ENCODE results near the gene GSTK1. TPM values are rescaled to one million over a fixed set of nuclear protein-coding genes. Genes with fewer than 3 reads are reported as not detected.

The GSTK1 gene
- total RNA-seq, 1 experiment from 2014 or later, result 35.6 TPM

- 0 out of 2 replicates have a peak, but pooled peaks cover 2% of the 10 kb centered on the region for H3K36me3 ChIP-seq
- no peaks in the 10 kb centered on the region for H3K4me1 ChIP-seq
- H3K27me3 ChIP-seq, result no peaks in the 10 kb centered on the region
- no peaks in the 10 kb centered on the region for H3K9me3 ChIP-seq (replicated peaks)
- H3K4me3 ChIP-seq, result no peak overlapping the region
- DNase-seq, result no peak
- H3K27ac ChIP-seq, result no peak overlapping the region
Observed at GRCh38 chr7:143272871-143273270, 9.6 kb downstream of the GSTK1 start.

DNA sequence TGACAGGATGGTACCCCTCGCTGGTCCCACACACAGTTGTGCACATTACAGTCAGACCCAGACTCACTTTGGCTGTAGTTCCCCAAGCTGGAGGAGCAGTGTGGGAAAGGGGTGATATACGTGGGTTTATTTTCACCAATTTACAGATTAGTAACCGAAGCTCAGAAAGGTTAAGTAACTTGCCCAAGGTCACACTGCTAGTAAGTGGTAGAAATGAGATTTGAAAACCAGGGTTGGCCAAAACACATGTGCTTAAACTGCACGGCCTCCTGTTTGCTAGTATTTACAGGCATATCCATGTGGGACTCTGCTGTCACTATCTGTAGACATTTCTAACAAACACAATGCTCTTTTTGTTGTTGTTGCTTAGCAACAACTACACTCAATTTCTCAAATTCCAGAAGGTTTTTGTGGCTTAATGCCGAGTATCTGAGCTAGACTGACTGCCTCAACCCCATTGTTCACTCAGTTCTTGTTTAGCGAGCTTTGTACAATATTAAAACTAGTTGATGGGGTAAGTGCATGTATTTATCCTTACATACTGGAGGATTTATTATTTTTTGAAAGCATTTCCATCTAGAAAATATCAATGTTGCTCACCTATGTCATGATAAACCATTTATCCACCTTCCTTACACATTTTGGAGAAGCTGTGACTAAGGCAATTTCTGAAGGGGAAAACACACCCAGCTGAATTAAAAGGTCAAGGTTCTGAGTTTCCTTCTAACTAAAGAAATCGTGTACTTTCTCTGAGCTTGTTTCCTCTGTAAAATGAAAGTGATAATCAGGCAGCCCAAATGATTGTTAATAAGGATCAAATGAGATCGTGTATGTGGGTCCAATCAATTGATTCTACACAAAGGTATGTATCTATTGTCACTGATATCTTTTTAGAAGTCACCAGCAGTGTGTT is 16.2 kb downstream of the GSTK1 start:
- Histone ChIP-seq H3K4me1 (peaks cover 29% of the 10 kb centered on the region), H3K9me3 (replicated peaks) (no peaks in the 10 kb centered on the region), H3K36me3 (no peaks in the 10 kb centered on the region), H3K27me3 (no peaks in the 10 kb centered on the region), H3K27ac (peak overlapping the region; percentile 30), H3K4me3 (no peak overlapping the region)
- DNase-seq, result peak; percentile 40 to 68

DNA sequence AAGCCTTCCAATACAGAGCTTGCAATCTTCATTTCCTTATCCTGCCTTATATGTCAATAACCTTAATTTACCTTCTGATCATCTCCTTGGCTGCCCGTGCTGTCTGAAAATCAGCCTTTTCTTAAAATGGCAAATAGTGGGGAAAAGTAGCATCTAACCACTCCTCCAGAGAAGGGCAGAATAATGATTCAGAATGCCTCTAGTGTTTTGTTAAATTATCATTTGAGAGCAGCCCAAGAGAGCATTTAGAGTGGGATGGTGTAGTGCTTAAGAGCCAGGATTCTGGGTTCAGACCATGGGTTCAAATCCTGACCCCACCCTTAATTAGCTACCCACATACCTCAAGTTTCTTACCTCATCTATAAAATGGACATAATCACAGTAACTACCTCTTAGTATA is 16.9 kb downstream of the GSTK1 start:
- Histone ChIP-seq H3K9me3 (replicated peaks) (no peaks in the 10 kb centered on the region), H3K36me3 (no peaks in the 10 kb centered on the region), H3K27me3 (no peaks in the 10 kb centered on the region), H3K4me3 (no peak overlapping the region), H3K27ac (peak overlapping the region; percentile 30; the same call in 1 of the 2 replicates), H3K4me1 (peaks cover 29% of the 10 kb centered on the region)
- no peak for DNase-seq

DNA sequence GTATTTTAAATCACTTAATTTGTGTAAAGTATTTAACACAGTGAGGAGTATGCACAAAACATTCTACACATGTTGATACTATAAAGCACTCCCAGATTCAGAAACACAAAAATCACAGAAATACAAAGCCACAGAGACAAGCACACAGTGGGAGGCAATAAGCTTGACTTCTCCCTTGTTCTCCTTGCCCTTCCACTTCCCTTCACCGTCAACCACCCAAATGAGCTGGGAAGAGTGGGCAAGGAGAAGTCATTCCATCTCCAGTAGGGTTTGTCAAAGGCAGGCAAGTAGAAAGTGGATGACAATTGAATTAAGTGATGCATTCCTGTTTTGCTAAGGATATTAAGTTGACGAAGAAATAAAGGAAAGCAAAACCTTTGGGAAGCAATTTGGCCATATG is 17.3 kb downstream of the GSTK1 start:
- H3K4me3 ChIP-seq, result no peak overlapping the region
- no peak for DNase-seq
- no peaks in the 10 kb centered on the region for H3K36me3 ChIP-seq
- H3K9me3 ChIP-seq (replicated peaks), result no peaks in the 10 kb centered on the region
- no peak overlapping the region; the same call in 1 of the 2 replicates for H3K27ac ChIP-seq
- no peaks in the 10 kb centered on the region for H3K27me3 ChIP-seq
- H3K4me1 ChIP-seq, result peaks cover 29% of the 10 kb centered on the region

DNA sequence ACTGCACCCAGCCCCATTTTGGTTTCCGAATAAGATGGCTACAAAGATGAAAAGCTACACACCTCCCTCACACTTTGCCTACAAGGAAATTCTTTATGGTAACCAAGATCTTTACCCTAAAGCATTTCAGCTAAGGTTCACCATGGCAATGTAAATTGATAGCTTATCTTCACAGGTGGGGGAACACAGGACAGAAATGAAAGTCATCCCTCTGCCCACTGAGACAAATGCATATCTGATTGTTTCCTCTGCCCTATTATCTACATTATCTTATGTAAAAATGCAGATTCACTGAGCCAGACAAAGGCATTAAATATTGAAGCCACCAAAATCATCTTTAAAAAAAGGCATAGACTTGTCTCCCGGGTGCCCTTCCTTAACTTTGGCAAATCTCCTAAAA is 18.3 kb downstream of the GSTK1 start:
- Histone ChIP-seq H3K27ac (no peak overlapping the region), H3K4me1 (peaks cover 29% of the 10 kb centered on the region), H3K36me3 (no peaks in the 10 kb centered on the region), H3K9me3 (replicated peaks) (no peaks in the 10 kb centered on the region), H3K4me3 (no peak overlapping the region), H3K27me3 (no peaks in the 10 kb centered on the region)
- no peak for DNase-seq

DNA sequence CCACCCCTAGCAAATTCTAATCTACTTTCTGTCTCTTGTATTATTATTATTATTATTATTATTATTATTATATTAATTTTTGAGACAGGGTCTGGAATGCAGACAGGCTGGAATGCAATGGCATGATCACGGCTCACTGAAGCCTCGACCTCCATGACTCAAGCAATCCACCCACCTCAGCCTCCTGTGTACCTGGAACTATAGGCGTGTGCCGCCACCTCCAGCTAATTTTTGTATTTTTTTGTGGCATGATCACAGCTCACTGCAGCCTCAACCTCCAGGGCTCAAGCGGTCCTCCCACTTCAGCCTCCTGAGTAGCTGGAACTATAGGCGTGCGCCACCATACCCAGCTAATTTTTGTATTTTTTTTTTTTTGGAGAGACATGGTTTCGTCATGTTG is 18.9 kb downstream of the GSTK1 start:
- H3K27ac ChIP-seq, result no peak overlapping the region
- DNase-seq, result no peak
- H3K36me3 ChIP-seq, result no peaks in the 10 kb centered on the region
- no peaks in the 10 kb centered on the region for H3K27me3 ChIP-seq
- H3K4me1 ChIP-seq, result peaks cover 29% of the 10 kb centered on the region
- no peaks in the 10 kb centered on the region for H3K9me3 ChIP-seq (replicated peaks)
- H3K4me3 ChIP-seq, result no peak overlapping the region

- Histone ChIP-seq H3K9me3 (replicated peaks) (no peaks in the 10 kb centered on the region), H3K4me3 (peak overlapping the region; percentile 47), H3K36me3 (no peaks in the 10 kb centered on the region), H3K4me1 (peaks cover 29% of the 10 kb centered on the region), H3K27me3 (no peaks in the 10 kb centered on the region), H3K27ac (no peak overlapping the region)
- no peak for DNase-seq
Observed at GRCh38 chr7:143283381-143283780, 20.1 kb downstream of the GSTK1 start.

DNA sequence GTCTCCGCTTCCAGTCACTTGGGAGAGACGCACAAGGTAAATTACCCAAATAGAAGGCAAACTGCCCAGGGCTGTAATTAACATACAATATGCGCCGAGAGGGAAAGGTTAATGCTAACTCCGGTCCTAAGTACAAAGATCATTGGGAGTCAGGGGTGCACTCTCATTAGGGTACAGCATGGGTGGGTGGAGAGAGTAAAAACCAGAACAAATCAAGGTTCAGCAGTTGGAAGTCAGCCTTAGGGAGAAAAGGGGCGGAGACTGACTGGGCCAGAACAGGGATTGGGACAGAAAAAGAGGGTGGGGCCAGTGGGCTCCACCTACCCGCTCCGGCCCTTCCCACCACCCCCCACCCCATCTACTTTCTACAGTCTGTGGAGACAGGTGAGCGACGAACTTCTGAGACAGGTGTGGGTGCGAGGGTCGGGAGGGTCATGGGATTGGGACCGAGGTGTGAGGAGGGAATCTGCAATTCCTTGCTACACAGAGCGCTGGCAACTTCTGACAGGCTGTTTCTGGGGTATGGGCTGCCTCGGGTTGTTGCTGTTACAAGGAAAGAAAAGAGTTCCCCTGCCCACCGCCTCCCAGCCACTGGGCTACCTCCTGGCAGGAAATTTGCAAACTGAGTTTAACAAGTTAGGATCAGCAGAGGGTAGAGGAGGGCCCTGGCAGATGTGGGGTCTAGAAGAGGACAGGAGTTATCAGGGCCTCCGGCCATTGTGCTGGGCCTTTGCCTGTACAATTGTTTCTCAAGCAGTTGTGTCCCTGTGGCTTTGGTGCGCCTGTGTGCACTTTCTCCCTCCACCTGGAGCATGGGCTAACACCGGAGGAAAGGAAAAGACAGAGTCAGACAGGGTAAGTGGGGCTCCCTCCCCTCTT is 21.6 kb downstream of the GSTK1 start, which contains the start of gene TMEM139:
TMEM139 (plus strand) TSS at position 368 of the 879 bp plus-strand sequence. CDS start 1,000 bp downstream, outside the sequence.
- H3K4me1 ChIP-seq, result peaks cover 22% of the 10 kb centered on the region
- H3K27me3 ChIP-seq, result no peaks in the 10 kb centered on the region
- H3K9me3 ChIP-seq (replicated peaks), result no peaks in the 10 kb centered on the region
- peaks cover 3% of the 10 kb centered on the region; the same call in 1 of the 2 replicates for H3K36me3 ChIP-seq
- H3K27ac ChIP-seq, result peak within 1 kb of the TSS; percentile 24
- DNase-seq, result peak; percentile 64 to 79
- H3K4me3 ChIP-seq, result peak within 1 kb of the TSS; percentile 47

- Histone ChIP-seq H3K36me3 (peaks cover 3% of the 10 kb centered on the region; the same call in 1 of the 2 replicates), H3K27me3 (no peaks in the 10 kb centered on the region), H3K9me3 (replicated peaks) (no peaks in the 10 kb centered on the region), H3K27ac (no peak overlapping the region), H3K4me1 (peaks cover 18% of the 10 kb centered on the region), H3K4me3 (no peak overlapping the region)
- DNase-seq, result no peak
Observed at GRCh38 chr7:143285470-143285778, 22.2 kb downstream of the GSTK1 start.

GRCh38 chr7:143285806-143286521 is 22.7 kb downstream of the GSTK1 start:
- Histone ChIP-seq H3K9me3 (replicated peaks) (no peaks in the 10 kb centered on the region), H3K4me1 (peaks cover 13% of the 10 kb centered on the region), H3K4me3 (no peak overlapping the region), H3K27me3 (no peaks in the 10 kb centered on the region), H3K27ac (no peak overlapping the region), H3K36me3 (peaks cover 6% of the 10 kb centered on the region)
- DNase-seq, result no peak

DNA sequence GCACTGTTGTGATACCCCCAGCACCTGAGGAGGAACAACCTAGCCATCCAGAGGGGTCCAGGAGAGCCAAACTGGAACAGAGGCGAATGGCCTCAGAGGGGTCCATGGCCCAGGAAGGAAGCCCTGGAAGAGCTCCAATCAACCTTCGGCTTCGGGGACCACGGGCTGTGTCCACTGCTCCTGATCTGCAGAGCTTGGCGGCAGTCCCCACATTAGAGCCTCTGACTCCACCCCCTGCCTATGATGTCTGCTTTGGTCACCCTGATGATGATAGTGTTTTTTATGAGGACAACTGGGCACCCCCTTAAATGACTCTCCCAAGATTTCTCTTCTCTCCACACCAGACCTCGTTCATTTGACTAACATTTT is 23.3 kb downstream of the GSTK1 start:
- H3K27me3 ChIP-seq, result no peaks in the 10 kb centered on the region
- no peaks in the 10 kb centered on the region for H3K9me3 ChIP-seq (replicated peaks)
- DNase-seq, result no peak
- peaks cover 12% of the 10 kb centered on the region for H3K36me3 ChIP-seq
- H3K4me3 ChIP-seq, result no peak overlapping the region
- no peak overlapping the region for H3K27ac ChIP-seq
- peaks cover 13% of the 10 kb centered on the region for H3K4me1 ChIP-seq

- peaks cover 19% of the 10 kb centered on the region for H3K36me3 ChIP-seq
- H3K27ac ChIP-seq, result peak overlapping the region; percentile 19; the same call in 1 of the 2 replicates
- H3K4me1 ChIP-seq, result peaks cover 13% of the 10 kb centered on the region
Observed at GRCh38 chr7:143287339-143287934, 24.2 kb downstream of the GSTK1 start.

GRCh38 chr7:143287935-143288826 is 24.9 kb downstream of the GSTK1 start, which contains the start of gene CASP2:
Gene CASP2, plus strand, starts transcription at chr7:143288351. Its CDS starts 105 bp downstream, at chr7:143288456.
- H3K4me1 ChIP-seq, result peaks cover 13% of the 10 kb centered on the region
- DNase-seq, result peak; percentile 98
- H3K36me3 ChIP-seq, result peaks cover 25% of the 10 kb centered on the region
- no peaks in the 10 kb centered on the region for H3K27me3 ChIP-seq
- no peaks in the 10 kb centered on the region for H3K9me3 ChIP-seq (replicated peaks)
- peak within 1 kb of the TSS; percentile 80 for H3K4me3 ChIP-seq
- H3K27ac ChIP-seq, result peak within 1 kb of the TSS; percentile 88

More at GRCh38 chr7:143287339-143287934, 24.2 kb downstream of the GSTK1 start:
- Histone ChIP-seq H3K4me3 (peak overlapping the region; percentile 80), H3K9me3 (replicated peaks) (no peaks in the 10 kb centered on the region), H3K27me3 (no peaks in the 10 kb centered on the region)
- no peak for DNase-seq

All from SJCRH30 (cell line).